Measurements from ENCODE around the gene ODAD3.
A peak's percentile ranks its signal among the peaks of the same experiment; 100 is the strongest.
"Not testable (repeated sequence)": the region's sequence is repeated elsewhere in the genome, so short reads cannot be mapped to it uniquely, and the experiment has no call there.

The ODAD3 gene

DNA sequence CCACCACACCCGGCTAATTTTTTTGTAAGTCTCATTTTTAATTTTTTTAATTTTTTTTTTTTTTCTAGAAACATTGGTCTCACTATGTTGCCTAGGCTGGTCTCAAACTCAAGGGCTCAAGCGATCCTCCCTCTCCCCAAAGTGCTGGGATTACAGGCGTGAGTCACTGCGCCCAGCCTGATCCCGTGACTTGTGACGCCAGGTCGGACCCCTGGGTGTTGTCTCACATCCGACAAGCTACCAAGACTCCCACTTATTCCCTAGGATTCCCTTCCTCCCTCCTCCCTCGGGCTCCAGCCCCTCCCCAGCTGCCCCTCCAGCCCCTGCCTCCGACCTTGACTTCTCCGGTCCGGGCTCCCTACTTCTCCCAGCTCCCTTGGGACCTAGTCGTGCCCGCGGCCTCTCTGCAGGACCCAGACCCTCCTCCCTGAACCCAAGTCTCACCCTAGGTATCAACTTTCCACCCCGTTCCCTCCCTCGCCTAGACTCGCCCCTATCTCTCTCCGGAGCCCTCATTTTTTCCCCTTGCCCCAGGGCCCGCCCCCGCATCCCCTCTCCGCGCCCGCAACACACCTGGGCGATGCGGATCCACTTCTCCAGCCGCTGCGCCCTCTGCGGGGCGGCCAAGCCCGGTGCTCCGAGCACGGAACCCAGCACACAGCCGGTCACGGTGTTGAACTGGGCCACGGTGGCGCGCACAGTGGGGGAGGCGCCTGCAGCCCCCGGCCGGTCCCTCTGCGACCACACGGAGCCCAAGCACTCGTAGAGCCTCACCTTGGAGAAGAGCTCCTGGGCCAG lies 28.9 kb downstream of the ODAD3 start:
- DNase-seq (ENCODE audit: low spot score) = no peak

DNA sequence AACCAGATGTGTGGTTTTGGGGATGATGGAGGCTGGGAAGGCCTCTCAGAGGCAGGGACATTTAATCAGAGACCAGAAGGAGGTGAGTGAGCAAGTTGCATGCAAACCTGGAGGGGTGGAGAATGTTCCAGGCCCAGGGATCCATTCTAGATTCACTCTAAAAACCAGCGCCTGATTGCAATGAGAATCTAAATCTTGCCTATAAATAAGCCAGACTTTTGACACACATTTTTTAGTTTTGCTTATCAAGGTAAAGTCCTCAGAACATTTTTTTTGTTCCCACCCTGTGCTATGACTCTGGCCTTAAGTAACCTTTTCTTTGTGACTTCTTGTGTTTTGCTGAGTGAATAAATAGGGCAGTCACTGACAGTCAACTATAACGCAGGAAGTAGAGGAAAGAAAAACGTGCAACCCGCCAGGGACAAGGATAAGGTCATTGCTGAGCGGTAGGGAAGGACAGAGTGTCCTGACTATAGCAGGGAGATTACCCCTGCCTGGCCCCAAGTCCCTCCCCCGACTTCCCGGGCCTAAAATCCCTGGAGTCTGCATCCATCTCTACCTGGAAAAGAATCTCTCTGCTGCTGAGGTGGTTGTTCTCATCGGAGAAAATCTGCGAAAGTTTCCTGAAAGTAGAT lies 30.2 kb downstream of the ODAD3 start:
- DNase-seq (ENCODE audit: low spot score) = no peak

DNA sequence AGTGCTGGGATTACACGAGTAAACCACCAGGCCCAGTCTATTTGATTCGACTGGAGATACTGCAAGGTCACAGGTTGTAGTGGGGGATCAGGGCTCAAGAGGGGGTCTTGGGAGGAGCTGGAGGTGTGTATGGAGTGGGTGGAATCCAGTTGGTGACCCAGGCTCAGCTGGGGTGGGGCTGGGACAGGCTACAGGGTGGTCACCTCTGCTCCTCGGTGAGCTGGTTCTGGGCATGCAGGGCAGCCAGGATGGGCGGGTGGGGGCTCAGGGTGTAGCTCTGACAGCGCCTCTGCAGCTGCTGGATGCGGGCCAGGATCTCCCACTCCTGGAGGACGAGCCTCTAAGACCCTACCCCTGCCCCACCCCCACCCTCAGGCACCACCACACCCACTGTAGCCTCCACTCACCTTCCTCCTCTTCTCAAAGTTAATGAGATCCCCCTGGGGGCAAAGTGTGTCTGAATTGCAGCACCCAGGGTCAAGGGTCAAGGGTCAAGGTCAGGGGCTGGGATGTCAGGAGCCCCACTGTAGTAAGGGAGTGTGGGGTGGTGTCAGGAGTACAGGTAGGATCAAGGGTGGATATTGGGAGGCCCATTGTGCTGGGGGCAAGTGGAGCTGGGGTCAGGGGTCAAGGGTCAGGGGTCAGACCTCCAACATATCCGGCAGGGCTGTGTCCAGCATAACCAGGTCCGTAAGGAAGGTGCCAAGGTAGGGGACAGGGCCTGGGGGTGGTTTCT lies 32.9 kb downstream of the ODAD3 start:
- DNase-seq (ENCODE audit: low spot score) = no peak

DNA sequence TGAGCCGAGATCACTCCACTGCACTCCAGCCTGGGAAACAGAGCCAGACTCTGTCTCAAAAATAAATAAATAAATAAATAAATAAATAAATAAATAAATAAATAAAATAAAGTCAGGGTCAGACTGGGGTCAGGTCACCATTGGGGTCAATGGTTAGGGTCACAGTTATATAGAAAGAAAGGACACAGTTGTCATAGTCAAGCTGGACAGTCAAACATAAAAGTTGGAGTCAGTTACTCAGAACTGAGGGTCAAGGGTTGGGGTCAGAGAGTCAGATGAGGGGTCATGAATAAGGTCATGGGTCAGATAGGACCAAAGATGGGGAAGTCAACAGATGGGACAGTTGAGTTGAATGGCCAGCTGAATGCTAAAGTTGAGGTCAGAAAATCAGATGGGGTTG lies 34.1 kb downstream of the ODAD3 start:
- no peak for DNase-seq (ENCODE audit: low spot score)

DNA sequence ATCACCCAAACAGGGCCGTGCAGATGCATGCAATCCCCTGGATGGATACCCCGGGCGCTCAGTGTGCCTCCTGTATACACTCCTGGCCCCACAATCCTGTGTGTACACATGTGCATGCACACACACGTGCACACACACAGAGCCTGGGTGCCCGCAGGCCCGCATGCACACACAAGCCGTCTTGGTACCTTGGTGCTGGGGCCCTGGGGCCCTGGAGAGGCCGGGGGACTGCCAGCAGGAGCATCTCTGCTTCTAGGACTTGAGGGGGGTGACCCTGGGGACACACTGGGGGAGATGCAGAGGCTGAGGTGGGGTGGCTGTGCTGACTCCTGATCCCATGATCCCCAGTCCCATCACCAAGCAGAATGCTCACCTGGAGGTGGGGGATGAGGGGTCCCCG lies 35.3 kb downstream of the ODAD3 start:
- no peak for DNase-seq (ENCODE audit: low spot score)

DNA sequence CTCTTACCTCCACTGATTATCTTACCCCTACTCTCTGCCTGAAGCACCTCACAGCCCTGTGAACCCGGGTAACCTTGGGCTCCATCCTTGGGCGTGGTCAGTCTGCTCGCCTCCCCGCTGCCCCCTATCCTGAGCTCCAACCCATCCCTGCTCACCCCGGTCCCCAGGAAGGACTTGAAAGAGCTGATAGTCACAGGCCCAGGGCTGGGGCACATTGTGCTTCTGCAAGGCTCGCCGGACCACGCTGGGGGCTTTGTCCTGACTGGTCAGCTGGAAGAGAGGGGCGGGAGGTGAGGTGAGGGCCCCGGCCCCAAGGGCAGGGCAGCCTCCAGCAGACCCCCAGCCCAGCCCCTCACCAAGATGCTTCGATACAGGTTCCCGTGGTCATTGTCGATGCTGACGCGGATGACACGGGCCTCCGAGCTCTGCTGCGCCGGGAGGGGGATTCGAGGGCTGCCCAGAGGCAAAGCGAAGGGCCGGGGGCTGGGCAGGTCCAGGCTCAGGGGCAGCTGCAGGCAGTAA lies 37.8 kb downstream of the ODAD3 start:
- DNase-seq (ENCODE audit: low spot score) = no peak

DNA sequence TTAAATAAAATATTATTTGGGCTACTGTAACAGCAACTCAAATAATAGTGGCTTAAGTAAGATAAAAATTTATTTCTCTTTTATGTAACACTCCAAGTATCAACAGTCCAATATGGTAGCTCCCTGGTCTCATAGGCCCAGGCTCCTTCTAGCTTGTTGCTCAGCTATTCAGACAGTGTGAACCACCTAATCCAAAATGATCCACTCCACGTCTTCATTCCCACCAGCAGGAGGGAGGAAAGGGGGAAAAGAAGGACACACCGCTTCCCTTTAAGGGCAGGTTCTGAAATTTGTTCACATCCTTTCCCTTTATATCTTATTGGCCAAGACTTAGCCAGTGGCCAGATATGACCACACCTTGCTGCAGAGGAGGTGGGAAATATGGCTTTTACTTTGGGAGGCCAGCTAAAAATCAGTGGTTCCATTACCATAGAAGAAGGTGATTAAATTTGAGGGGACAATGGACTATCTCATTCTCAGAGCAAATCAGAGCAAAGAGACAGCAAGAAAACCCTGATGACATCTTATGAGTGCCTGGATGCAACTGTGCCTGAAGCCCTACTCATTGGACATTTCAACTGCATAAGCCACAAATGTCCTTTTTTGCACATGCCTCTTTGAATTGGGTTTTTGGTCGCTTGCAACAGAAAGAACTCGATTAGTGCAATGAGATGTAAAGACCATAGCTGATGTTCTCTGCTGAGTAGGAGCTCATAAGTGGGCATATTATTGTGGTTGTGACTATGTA lies 43.8 kb downstream of the ODAD3 start:
- no peak for DNase-seq (ENCODE audit: low spot score)

DNA sequence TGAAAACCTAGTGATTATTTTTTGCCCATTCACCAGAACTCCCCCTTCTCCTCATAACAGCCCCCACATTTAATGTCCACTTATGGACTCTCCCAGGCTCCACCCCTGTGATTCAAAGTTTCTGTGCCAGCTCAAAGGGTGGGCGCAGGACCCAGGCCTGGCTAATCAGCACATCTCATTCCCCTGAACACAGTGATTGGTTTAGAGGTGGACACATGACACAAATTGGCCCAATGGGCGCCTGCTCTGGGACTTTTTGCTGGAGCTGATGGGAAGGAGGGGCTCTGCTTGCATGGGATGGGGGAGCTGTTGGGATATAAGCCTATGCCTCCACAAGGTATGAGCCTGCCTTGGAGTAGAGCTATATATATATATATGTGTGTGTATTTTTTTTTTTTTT lies 44.6 kb downstream of the ODAD3 start:
- DNase-seq (ENCODE audit: low spot score) = no peak

DNA sequence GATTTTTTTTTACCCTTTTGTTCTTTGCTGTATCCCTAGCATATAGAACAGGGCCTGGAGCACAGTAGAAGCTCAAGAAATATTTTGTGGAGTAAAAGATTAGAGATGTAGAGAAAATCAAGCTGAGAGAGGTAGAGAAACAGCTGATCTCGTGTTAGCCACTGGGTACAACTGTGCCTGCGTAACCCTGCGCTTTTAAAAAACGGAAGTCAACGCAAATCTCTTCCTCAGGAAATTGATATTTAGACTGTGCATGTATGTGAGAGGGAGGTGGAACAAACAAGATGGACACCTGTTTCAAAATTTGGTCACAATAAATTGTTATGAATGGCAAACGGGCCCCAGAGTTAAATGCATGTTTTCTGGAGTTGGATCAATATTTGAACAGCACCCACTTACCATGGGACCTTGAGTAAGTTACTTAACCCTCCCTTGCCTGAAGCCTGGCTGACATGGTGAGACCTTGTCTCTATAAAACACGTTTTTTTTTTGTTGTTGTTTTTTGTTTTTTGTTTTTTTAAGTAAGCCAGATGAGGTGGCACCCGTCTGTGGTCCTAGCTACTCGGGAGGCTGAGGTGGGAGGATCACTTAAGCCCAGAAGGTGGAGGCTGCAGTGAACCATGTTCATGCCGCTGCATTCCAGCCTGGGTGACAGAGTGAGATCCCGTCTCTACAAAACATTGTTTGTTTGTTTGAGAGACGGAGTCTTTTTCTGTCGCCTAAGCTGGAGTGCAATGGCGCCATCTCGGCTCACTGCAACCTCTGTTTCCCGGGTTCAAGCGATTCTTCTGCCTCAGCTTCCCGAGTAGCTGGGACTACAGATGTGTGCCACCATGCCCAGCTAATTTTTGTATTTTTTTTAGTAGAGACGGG lies 47.5 kb downstream of the ODAD3 start:
- no peak for DNase-seq (ENCODE audit: low spot score)

DNA sequence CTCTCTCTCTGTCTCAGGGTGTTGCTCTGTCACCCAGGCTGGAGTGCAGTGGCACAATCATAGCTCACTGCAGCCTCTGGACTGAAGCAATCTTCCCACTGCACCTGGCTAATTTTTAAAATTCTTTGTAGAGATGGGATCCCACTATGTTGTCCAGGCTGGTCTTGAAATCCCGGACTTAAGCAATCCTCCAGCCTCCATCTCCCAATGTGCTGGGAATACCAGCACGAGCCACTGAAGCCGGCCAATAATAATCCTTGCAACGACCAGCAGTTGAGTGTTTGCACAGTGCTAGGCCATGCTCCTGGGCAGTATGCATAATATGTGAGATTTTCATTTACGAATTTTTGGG lies 50.2 kb downstream of the ODAD3 start:
- no peak for DNase-seq (ENCODE audit: low spot score)

DNA sequence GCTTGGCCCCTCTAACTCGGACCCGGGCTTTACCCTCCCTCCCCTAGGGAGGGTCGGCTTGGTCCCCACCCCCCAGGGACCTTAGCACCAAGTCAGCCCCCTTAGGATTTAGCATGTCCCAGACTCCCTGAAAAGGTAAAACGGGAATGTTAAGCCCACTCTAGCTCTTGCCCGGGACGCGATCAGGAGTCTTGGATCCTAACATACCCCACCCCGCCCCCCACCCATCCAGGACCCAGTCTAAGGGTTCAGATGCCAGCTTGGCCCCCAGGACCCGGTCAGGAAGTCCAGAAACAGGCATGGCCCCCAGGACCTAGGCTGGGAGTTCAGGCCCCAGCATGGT lies 51.2 kb downstream of the ODAD3 start:
- no peak for DNase-seq (ENCODE audit: low spot score)

DNA sequence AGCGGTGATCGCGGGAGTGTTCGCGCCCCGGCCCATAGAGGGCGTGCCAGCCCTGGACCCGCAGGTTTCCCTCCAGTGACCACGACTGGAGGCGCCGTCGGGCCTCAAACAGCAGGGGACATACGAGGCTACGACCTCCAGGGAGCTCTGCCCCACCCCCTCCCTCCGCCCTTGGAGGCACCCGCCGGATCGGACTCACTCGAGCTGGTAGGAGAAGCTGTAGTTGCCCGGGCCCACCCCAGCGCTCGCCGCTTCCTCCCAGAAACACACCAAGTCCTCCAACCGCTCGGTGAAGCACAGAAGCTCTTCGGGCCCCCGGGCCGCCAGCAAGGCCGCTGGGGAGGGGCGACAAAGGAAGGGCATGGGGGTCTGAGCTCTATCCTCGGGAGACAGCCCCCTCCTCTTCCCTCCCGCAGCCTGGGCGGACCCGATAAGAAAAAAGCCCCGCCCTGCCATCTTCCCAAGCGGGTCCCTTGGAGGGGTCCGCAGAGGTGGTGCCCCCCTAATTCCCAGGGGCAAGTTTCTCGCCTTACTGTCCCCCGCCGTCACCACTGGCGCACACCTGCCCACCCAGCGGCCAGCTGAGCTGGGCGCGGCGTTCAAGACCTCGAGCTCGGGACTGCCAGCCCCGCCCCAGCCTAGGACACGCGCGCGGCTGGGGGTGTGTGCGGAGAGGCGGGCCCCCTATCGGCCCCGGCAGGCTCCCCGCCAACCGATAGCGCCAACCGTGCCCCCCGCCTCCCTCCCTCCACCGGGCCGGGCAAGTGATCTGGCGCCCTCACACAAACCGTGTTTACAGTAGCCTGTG lies 51.8 kb downstream of the ODAD3 start:
- DNase-seq (ENCODE audit: low spot score) = no peak

DNA sequence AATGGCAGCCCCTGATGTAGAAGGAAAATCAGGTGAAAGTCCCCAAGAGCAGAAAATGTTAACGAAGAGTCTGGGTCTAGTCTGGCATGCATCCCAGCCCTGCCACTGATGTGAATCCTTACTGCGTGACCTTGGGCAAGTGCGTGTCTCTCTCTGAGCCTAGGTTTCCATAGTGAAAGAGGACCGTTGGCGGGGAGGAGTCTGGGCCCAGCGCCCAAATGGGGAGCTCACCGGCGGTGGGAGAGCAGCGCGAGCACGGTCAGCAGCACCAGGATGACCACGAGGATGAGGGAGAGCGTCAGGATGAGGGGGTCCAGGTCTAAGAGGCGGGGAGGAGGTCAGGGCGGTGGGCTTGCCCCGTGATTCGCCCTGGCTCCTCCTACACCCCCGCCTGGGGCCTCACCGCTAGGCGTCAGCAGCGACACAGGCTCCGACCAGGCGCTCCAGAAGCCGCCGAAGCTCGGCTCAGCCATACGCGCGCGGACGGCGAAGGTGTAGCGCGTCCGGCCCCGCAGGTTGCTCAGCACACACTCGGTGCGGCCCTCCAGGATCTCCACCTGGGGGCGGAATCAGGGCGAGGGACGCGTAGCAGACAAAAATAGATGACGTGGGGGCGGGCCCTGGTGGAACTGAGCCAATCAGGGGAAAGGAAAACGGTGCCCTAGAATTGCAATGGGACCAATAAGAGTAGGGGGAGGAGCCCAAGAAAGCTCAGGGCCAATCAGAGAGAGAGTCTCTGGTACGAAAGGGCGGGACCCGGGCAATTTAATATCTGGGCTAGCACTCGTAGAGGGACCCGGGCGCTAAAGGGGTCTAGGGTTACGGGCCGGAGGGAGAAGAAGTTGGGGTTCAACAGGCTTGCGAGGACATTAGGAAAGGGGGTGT lies 54.0 kb downstream of the ODAD3 start:
- peak; percentile 97 for DNase-seq (ENCODE audit: low spot score)

DNA sequence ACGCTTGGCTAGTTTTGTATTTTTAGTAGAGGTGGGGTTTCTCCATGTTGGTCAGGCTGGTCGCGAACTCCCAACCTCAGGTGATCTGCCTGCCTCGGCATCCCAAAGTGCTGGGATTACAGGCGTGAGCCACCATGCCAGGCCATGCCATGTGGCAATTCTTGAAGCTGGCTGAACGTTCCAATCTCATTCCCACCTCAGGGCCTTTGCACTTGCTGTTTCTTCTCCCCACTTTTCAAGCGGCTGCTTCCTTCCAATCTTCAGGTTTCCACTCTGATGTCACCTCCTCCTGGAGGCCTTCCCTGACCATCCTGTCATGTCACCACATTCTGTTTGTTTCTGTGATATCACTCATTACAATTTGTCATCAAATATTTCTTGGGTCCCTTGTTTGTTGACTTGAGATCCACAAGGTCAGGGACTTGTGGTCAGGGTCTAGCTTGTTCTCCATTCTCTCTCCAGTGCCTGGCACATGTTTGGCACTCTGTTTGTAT lies 55.0 kb downstream of the ODAD3 start:
- DNase-seq (ENCODE audit: low spot score) = no peak

DNA sequence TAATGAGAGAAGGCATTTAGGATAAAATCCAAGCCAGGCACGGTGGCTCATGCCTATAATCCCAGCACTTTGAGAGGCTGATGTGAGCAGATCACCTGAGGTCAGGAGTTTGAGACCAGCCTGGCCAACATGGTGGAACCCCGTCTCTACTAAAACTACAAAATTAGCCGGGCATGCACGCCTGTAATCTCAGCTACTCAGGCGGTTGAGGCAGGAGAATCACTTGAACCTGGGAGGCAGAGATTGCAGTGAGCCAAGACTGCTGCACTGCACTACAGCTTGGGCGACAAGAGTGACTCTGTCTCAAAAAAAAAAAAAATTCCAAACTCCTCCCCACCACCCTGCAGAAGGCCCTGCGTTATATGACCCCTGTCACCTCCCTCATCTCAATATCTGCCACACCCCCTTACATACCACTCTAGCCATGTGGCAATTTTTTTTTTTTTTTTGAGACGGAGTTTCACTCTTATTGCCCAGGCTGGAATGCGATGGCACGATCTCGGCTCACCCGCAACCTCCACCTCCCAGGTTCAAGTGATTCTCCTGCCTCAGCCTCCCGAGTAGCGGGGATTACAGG lies 55.6 kb downstream of the ODAD3 start:
- not testable (repeated sequence) for DNase-seq (ENCODE audit: low spot score)

DNA sequence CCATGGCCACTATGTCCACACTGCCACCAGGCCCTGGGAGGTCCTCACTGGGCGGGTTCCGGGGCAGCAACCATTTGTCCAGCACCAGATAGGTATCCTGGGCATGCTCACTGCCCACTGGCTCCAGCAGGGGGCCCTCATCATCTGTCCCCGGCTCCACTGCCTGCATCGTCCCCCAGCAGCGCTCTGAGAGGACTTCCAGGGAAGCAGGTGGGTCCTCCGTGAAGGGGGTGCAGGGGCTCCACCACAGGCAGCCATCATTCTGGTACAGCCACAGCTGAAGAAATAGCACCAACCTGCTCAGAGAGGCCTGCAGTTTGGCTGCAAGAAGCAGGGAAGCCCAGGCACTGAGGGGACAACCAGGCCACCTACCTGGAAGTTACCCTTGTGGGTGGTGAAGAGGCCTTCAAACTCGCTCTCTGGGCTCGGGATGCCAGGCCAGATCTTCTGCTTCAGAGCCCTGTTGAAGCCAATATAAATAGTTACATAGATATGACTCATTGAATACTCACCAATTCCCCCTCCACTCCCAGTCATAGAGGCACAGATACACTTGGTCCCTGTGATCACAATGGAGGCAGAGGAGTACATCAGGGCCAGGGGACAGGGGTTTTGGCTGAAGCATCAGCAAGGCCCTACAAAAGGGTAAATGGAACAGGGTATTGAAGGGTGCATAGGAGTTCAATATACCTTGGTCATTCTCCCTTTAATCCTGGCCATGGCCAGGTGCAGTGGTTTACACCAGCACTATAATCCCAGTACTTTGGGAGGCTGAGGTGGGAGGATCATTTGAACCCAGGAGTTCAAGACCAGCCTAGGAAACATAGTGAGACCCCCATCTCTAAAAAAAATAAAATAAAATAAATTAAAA lies 56.4 kb downstream of the ODAD3 start:
- no peak for DNase-seq (ENCODE audit: low spot score)

DNA sequence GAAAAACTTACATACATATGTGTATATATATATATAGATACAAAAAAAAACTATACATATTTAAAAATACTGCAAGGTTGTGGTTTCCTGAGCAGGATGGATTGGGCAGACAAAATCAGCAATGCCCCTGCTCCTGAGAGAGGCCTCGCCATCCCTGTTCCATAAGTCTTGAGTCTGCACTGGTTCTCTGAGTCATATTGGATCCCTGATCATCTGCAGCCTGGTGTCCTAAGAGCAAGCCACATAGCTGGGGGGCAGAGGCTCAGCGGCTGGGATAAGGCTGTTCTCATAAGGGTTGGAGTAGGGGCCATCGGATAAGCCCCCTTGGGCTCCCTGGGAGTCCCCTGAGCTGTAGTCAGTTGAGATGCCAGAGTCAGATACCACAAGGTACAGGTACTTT lies 57.2 kb downstream of the ODAD3 start:
- no peak for DNase-seq (ENCODE audit: low spot score)

DNA sequence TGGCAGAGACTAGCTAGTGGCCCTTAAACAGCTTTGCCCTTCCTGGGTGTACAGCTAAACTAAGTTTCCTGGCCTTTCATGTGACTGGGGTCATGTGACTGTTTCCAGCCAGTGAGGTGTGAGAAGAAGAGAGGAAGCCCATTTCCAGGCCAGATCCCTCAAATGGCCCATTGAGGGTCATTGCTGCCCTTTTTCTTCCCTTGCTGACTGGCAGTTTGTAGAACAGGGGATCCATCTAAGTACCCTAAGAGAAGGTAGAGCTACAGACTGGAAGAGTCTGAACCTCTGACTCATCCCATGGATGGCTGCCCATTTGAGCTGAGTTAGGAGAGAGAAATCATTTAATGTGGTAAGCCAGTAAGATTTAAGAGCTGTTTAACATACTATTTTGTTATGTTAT lies 57.7 kb downstream of the ODAD3 start:
- DNase-seq (ENCODE audit: low spot score) = peak; percentile 69

All from pons (tissue), 1 donor.